Liver (tissue), 9 donors: ENCODE data around the gene SNX3. TPM values are rescaled to one million over a fixed set of nuclear protein-coding genes. Genes with fewer than 3 reads are reported as not detected.

Experiments
- DNase-seq: peaks from one replicate; pipeline ENCODE4 v3.0.0-alpha.2; 2017; ENCODE audit warnings: low spot score
- H3K27ac ChIP-seq, 2 donors: one replicate each; pipeline ENCODE4 v1.7.0; 2013; ENCODE audit warnings: inconsistent platforms in 2 of 2, low read length in 2 of 2, control low read depth in 1 of 2, low read depth in 1 of 2, mild to moderate bottlenecking in 1 of 2
- H3K27me3 ChIP-seq, 4 donors: one replicate each; pipeline versions ENCODE4 v1.6.1 to v1.7.0; 2013; ENCODE audit warnings: low read length in 3 of 4, inconsistent platforms in 1 of 4, mild to moderate bottlenecking in 1 of 4, moderate library complexity in 1 of 4; ENCODE audit not compliant: control insufficient read depth in 4 of 4, insufficient read depth in 4 of 4
- H3K36me3 ChIP-seq, 4 donors: one replicate each; pipeline versions ENCODE4 v1.6.1 to v1.7.0; 2013; ENCODE audit warnings: low read length in 3 of 4, mild to moderate bottlenecking in 3 of 4, low read depth in 1 of 4, moderate library complexity in 1 of 4; ENCODE audit not compliant: control insufficient read depth in 4 of 4, insufficient read depth in 3 of 4
- H3K4me1 ChIP-seq, 4 donors: one replicate each; pipeline versions ENCODE4 v1.6.1 to v1.7.0; 2013; ENCODE audit warnings: low read length in 3 of 4, mild to moderate bottlenecking in 3 of 4, moderate library complexity in 1 of 4; ENCODE audit not compliant: control insufficient read depth in 4 of 4, insufficient read depth in 4 of 4
- H3K4me3 ChIP-seq, 3 donors: one replicate each; pipeline versions ENCODE4 v1.6.1 to v1.7.0; 2013; ENCODE audit warnings: low read length in 3 of 3, control low read depth in 1 of 3, low read depth in 1 of 3, mild to moderate bottlenecking in 1 of 3
- H3K9ac ChIP-seq, 2 donors: one replicate each; pipeline ENCODE4 v1.7.0; 2013; ENCODE audit warnings: low read length in 2 of 2, mild to moderate bottlenecking in 2 of 2, moderate library complexity in 2 of 2, control low read depth in 1 of 2, low read depth in 1 of 2
- H3K9me3 ChIP-seq, 4 donors: one replicate each; pipeline versions ENCODE4 v1.6.1 to v1.7.0; 2013; ENCODE audit warnings: low read length in 3 of 4; ENCODE audit not compliant: control insufficient read depth in 4 of 4
- CTCF ChIP-seq: fragments of 150-350 bp; IDR thresholded peaks from 2 replicates; pipeline ENCODE4 v1.5.1; 2017; ENCODE audit warnings: improper control_type of control experiment, low read depth, low read length; ENCODE audit not compliant: missing input control
- EGR1 ChIP-seq, 2 donors: IDR thresholded peaks; 2 replicates each; pipeline ENCODE4 v1.6.1; 2016 to 2018; ENCODE audit warnings: antibody characterized with exemption in 2 of 2, low read depth in 2 of 2
- FOXA1 ChIP-seq: IDR thresholded peaks from 2 replicates; pipeline ENCODE4 v1.6.1; 2016; ENCODE audit warnings: antibody characterized with exemption
- FOXA2 ChIP-seq: IDR thresholded peaks from 2 replicates; pipeline ENCODE4 v1.6.1; 2016; ENCODE audit warnings: antibody characterized with exemption
- GABPA ChIP-seq, 2 donors: IDR thresholded peaks in 1 of 2; conservative IDR thresholded peaks in 1 of 2; 2 replicates each; pipeline ENCODE4 v1.6.1; 2016; ENCODE audit warnings: antibody characterized with exemption in 2 of 2, mild to moderate bottlenecking in 1 of 2, moderate library complexity in 1 of 2
- HNF4A ChIP-seq, 2 donors: conservative IDR thresholded peaks; 2 replicates each; pipeline ENCODE4 v1.6.1; 2016; ENCODE audit warnings: antibody characterized with exemption in 2 of 2, mild to moderate bottlenecking in 2 of 2
- HNF4G ChIP-seq: IDR thresholded peaks from 2 replicates; pipeline ENCODE4 v1.6.1; 2016; ENCODE audit warnings: antibody characterized with exemption
- MAX ChIP-seq: IDR thresholded peaks from 2 replicates; pipeline ENCODE4 v1.6.1; 2016; ENCODE audit warnings: antibody characterized with exemption
- NR2F2 ChIP-seq: IDR thresholded peaks from 2 replicates; pipeline ENCODE4 v1.6.1; 2016; ENCODE audit warnings: antibody characterized with exemption
- RAD21 ChIP-seq, 2 donors: IDR thresholded peaks; 2 replicates each; pipeline ENCODE4 v1.6.1; 2016; ENCODE audit warnings: antibody characterized with exemption in 2 of 2, mild to moderate bottlenecking in 2 of 2
- RXRA ChIP-seq, 2 donors: IDR thresholded peaks; 2 replicates each; pipeline ENCODE4 v1.6.1; 2017 to 2018; ENCODE audit warnings: antibody characterized with exemption in 2 of 2, mild to moderate bottlenecking in 1 of 2
- SP1 ChIP-seq: IDR thresholded peaks from 2 replicates; pipeline ENCODE4 v1.6.1; 2018; ENCODE audit warnings: antibody characterized with exemption, mild to moderate bottlenecking
- TAF1 ChIP-seq: conservative IDR thresholded peaks from 2 replicates; pipeline ENCODE4 v1.6.1; 2016; ENCODE audit warnings: antibody characterized with exemption, mild to moderate bottlenecking
- YY1 ChIP-seq: IDR thresholded peaks from 2 replicates; pipeline ENCODE4 v1.6.1; 2016; ENCODE audit warnings: antibody characterized with exemption, mild to moderate bottlenecking
- ZBTB33 ChIP-seq: IDR thresholded peaks from 2 replicates; pipeline ENCODE4 v1.6.1; 2016; ENCODE audit warnings: antibody characterized with exemption
- WGBS: extraction: QIAGEN DNeasy Blood & Tissue Kit; methylation state at CpG from one replicate; pipeline ENCODE4 v1.1.7; 2013; 5-methylcytosine and 5-hydroxymethylcytosine counted together
- polyA plus RNA-seq, 2 donors: library from polyadenylated mRNA; stranded (reverse) in 1 of 2; unstranded in 1 of 2; fragments of 200-250 nt in 1 of 2; fragments of >200 nt in 1 of 2; fragmentation: Nextera tagmentation in 1 of 2; extraction: Ambion mirVana in 1 of 2; gene quantifications; one replicate each; pipeline versions ENCODE4 v1.2.1 to v1.2.3, GENCODE V29; 2013 to 2015
- total RNA-seq, 2 donors: library from RNA; depleted of rRNA; stranded (reverse); fragments of >200 nt; gene quantifications; one replicate each; pipeline ENCODE4 v1.2.3, GENCODE V29; 2014
- donor health status: healthy.
- donor health status: healthy.
- donor health status: healthy.
- donor health status: healthy.
- donor health status: healthy.

The SNX3 gene
- total and polyA plus RNA-seq, 4 donors: 67.9 to 161 (median 111) TPM

- DNase-seq: no peak
- H3K27ac ChIP-seq: no peak overlapping the region
- H3K9ac ChIP-seq: no peak overlapping the region
- H3K9me3 ChIP-seq: no peaks in the 10 kb centered on the region
- WGBS: 60% methylated on average over 6 of the region's 6 CpGs
- H3K27me3 ChIP-seq: peaks cover 0 to 12% (median 1%) of the 10 kb centered on the region in 4 donors
- H3K4me1 ChIP-seq: peaks cover 1 to 8% (median 6%) of the 10 kb centered on the region in 4 donors
- no peak for TF ChIP-seq ZBTB33
- no peak for TF ChIP-seq MAX
- no peak for TF ChIP-seq RAD21 (IDR thresholded peaks at IDR 0.05)
- no peak for TF ChIP-seq NR2F2
- no peak for TF ChIP-seq HNF4G
- no peak for TF ChIP-seq SP1
- TF ChIP-seq FOXA1: no peak
- no peak for TF ChIP-seq FOXA2
- no peak for TF ChIP-seq YY1
- no peak for TF ChIP-seq RXRA (IDR thresholded peaks at IDR 0.05)
- no peak for TF ChIP-seq TAF1
- TF ChIP-seq GABPA (IDR thresholded peaks at IDR 0.05 in 1 of 2, conservative IDR thresholded peaks at IDR 0.05 in 1 of 2): no peak
- no peaks in the 10 kb centered on the region for H3K36me3 ChIP-seq
- no peak overlapping the region for H3K4me3 ChIP-seq
These were observed 80.1 kb downstream of the SNX3 start for GRCh38 chr6:108180776-108181175.

- peaks cover 0 to 17% (median 1%) of the 10 kb centered on the region in 4 donors for H3K27me3 ChIP-seq
- H3K36me3 ChIP-seq: no peaks in the 10 kb centered on the region
- peaks cover 5 to 13% (median 10%) of the 10 kb centered on the region in 4 donors for H3K4me1 ChIP-seq
- H3K27ac ChIP-seq: no peak overlapping the region
- H3K9ac ChIP-seq: no peak overlapping the region
- TF ChIP-seq FOXA1 (no peak), HNF4G (no peak)
- no peak overlapping the region for H3K4me3 ChIP-seq
- no peaks in the 10 kb centered on the region for H3K9me3 ChIP-seq
- DNase-seq: no peak
- WGBS: 32% methylated on average over 1 of the region's 1 CpG
These were observed 80.6 kb downstream of the SNX3 start for GRCh38 chr6:108180266-108180665.

- Histone ChIP-seq H3K27ac (no peak overlapping the region), H3K4me3 (no peak overlapping the region), H3K36me3 (no peaks in the 10 kb centered on the region), H3K9me3 (no peaks in the 10 kb centered on the region), H3K4me1 (peaks cover 5 to 15% (median 12%) of the 10 kb centered on the region in 4 donors), H3K9ac (no peak overlapping the region), H3K27me3 (peaks cover 0 to 17% (median 3%) of the 10 kb centered on the region in 4 donors)
- no peak for DNase-seq
- TF ChIP-seq CTCF: no peak
- no peak for TF ChIP-seq EGR1 (IDR thresholded peaks at IDR 0.05; ENCODE audit: low read depth in 2 of 2)
- TF ChIP-seq HNF4A (conservative IDR thresholded peaks at IDR 0.05): no peak
- no peak for TF ChIP-seq GABPA (IDR thresholded peaks at IDR 0.05 in 1 of 2, conservative IDR thresholded peaks at IDR 0.05 in 1 of 2)
- TF ChIP-seq HNF4G: no peak
- no peak for TF ChIP-seq ZBTB33
- no peak for TF ChIP-seq TAF1
- TF ChIP-seq RAD21 (IDR thresholded peaks at IDR 0.05): no peak
- no peak for TF ChIP-seq FOXA2
- no peak for TF ChIP-seq RXRA (IDR thresholded peaks at IDR 0.05)
- TF ChIP-seq YY1: no peak
- no peak for TF ChIP-seq SP1
- no peak for TF ChIP-seq FOXA1
- TF ChIP-seq MAX: no peak
- 42% methylated on average over 4 of the region's 4 CpGs for WGBS
These were observed 81.1 kb downstream of the SNX3 start for GRCh38 chr6:108179741-108180140.
